PC-3 (cell line): Measurements from ENCODE around the gene PLEKHG3. TPM values are rescaled to one million over a fixed set of nuclear protein-coding genes. Genes with fewer than 3 reads are reported as not detected.
A peak's percentile ranks its signal among the peaks of the same experiment; 100 is the strongest.

ENCODE experiments used
- ATAC-seq: fragments of 200-7000 bp; cut with Tn5 transposase; 2 replicates; pipeline ENCODE4 v1.9.1; 2020; ENCODE audit warnings: mild to moderate bottlenecking, moderate library complexity
- BruUV-seq: library from RNA; stranded (reverse); fragments of 400-500 nt; replicated peaks from 2 replicates; lab custom pipeline; 2021; lab: Mats Ljungman, UMichigan
- CTCF ChIA-PET: fragments of 300-600 bp; sonication (Branson Sonifier 250); formaldehyde crosslinking; loops from one replicate; lab custom pipeline; 2022; ENCODE audit warnings: antibody characterized with exemption; lab: Charles Lee
- POLR2A ChIA-PET: fragments of 300-600 bp; sonication (Branson Sonifier 250); formaldehyde crosslinking; loops from one replicate; lab custom pipeline; 2022; ENCODE audit warnings: antibody characterized with exemption; ENCODE audit not compliant: unreplicated experiment; lab: Charles Lee
- DNase-seq: peaks from one replicate; pipeline ENCODE4 v3.0.0-alpha.2; 2015
- H2AFZ ChIP-seq: fragments of 300-600 bp; sonication (generic); 2 replicates; pipeline ENCODE4 v1.6.0; 2016; ENCODE audit warnings: antibody characterized with exemption, low read length
- H3F3A ChIP-seq: fragments of 300-600 bp; sonication (generic); one replicate; pipeline ENCODE4 v1.6.0; 2017; ENCODE audit warnings: antibody characterized with exemption, low read length, control low read depth, mild to moderate bottlenecking; ENCODE audit not compliant: unreplicated experiment
- H3K27ac ChIP-seq: fragments of 300-600 bp; sonication (generic); 2 replicates; pipeline ENCODE4 v1.5.1; 2016; ENCODE audit warnings: mild to moderate bottlenecking, low read length
- H3K27me3 ChIP-seq: fragments of 300-600 bp; sonication (generic); 2 replicates; pipeline ENCODE4 v1.6.1; 2016; ENCODE audit warnings: low read length, mixed read lengths
- H3K36me3 ChIP-seq: fragments of 300-600 bp; sonication (generic); 2 replicates; pipeline ENCODE4 v1.6.1; 2016; ENCODE audit warnings: low read depth, mixed run types, low read length, mixed read lengths
- H3K4me1 ChIP-seq: fragments of 300-600 bp; sonication (generic); 2 replicates; pipeline ENCODE4 v1.5.1; 2016; ENCODE audit warnings: low read length; ENCODE audit not compliant: insufficient read depth
- H3K4me2 ChIP-seq: fragments of 300-600 bp; sonication (generic); 2 replicates; pipeline ENCODE4 v1.6.0; 2016; ENCODE audit warnings: low read length
- H3K4me3 ChIP-seq: fragments of 300-600 bp; sonication (generic); 2 replicates; pipeline ENCODE4 v1.5.1; 2016; ENCODE audit warnings: mild to moderate bottlenecking, low read length, mixed read lengths
- H3K79me2 ChIP-seq: fragments of 300-600 bp; sonication (generic); 2 replicates; pipeline ENCODE4 v1.6.1; 2017; ENCODE audit warnings: low read length, mixed read lengths
- H3K9ac ChIP-seq: fragments of 300-600 bp; sonication (generic); 2 replicates; pipeline ENCODE4 v1.6.0; 2016; ENCODE audit warnings: mild to moderate bottlenecking, low read length
- H3K9me2 ChIP-seq: fragments of 300-600 bp; sonication (generic); replicated peaks from 2 replicates; pipeline ENCODE4 v1.6.1; 2016; ENCODE audit warnings: mixed run types, low read length, mixed read lengths
- H3K9me3 ChIP-seq: fragments of 300-600 bp; sonication (generic); 2 replicates; pipeline ENCODE4 v1.6.1; 2016; ENCODE audit warnings: low read length, mixed read lengths
- H4K20me1 ChIP-seq: fragments of 300-600 bp; sonication (generic); 2 replicates; pipeline ENCODE4 v1.6.1; 2016; ENCODE audit warnings: low read length, mixed read lengths
- CTCF ChIP-seq: fragments of 300-600 bp; sonication (generic); conservative IDR thresholded peaks from 2 replicates; pipeline ENCODE4 v1.5.1; 2017; ENCODE audit warnings: antibody characterized with exemption, low read depth, mild to moderate bottlenecking, low read length
- EZH2 ChIP-seq: fragments of 300-600 bp; sonication (generic); IDR thresholded peaks from one replicate; pipeline ENCODE4 v1.6.1; 2017; ENCODE audit warnings: antibody characterized with exemption, mild to moderate bottlenecking, low read length; ENCODE audit not compliant: unreplicated experiment
- EZH2phosphoT487 ChIP-seq: fragments of 300-600 bp; sonication (generic); IDR thresholded peaks from 2 replicates; pipeline ENCODE4 v1.6.1; 2018; ENCODE audit warnings: mild to moderate bottlenecking, antibody characterized with exemption, low read length, borderline replicate concordance
- intact Hi-C: fragments of 100-400 bp; cut with micrococcal nuclease; formaldehyde crosslinking; loops from 2 replicates; pipeline ENCODE4 v1.9.0; 2023
- total RNA-seq: library from RNA; depleted of rRNA; stranded (reverse); fragments of >200 nt; gene quantifications from 2 replicates; pipeline ENCODE4 v1.2.3, GENCODE V29; 2014

PLEKHG3 gene
- total RNA-seq, 1 experiment from 2014 or later: 49.6 TPM

- Histone ChIP-seq H4K20me1 (no peaks in the 10 kb centered on the region), H3K27ac (no peak overlapping the region), H3K4me3 (no peak overlapping the region), H2AFZ (no peak overlapping the region), H3K4me2 (no peak overlapping the region), H3K4me1 (peaks cover 21% of the 10 kb centered on the region), H3K9ac (no peak overlapping the region), H3K79me2 (no peaks in the 10 kb centered on the region), H3K9me2 (no peaks in the 10 kb centered on the region), H3K27me3 (no peaks in the 10 kb centered on the region), H3K9me3 (no peaks in the 10 kb centered on the region), H3F3A (no peaks in the 10 kb centered on the region), H3K36me3 (no peaks in the 10 kb centered on the region)
- ATAC-seq: peak; percentile 67
- intact Hi-C loops: no loop called here
- TF ChIP-seq CTCF (no peak), EZH2 (no peak), EZH2phosphoT487 (no peak)
- DNase-seq: peak; percentile 62
- ChIA-PET CTCF (interaction anchor here (0.7 kb wide), 1 partner anchor 10 kb away, joined by 3 read pairs; no protein-coding TSS in a partner anchor), POLR2A (no interaction called here)
- BruUV-seq: no TSS peak
These were observed 11.8 kb upstream of the PLEKHG3 start for GRCh38 chr14:64692189-64692985.

GRCh38 chr14:64692986-64693809, 11.0 kb upstream of the PLEKHG3 start:
- BruUV-seq: no TSS peak
- DNase-seq (no peak), ATAC-seq (no peak)
- Histone ChIP-seq H3K27me3 (no peaks in the 10 kb centered on the region), H3K79me2 (no peaks in the 10 kb centered on the region), H3K4me2 (no peak overlapping the region), H3K36me3 (no peaks in the 10 kb centered on the region), H3F3A (no peaks in the 10 kb centered on the region), H3K9me2 (no peaks in the 10 kb centered on the region), H3K9me3 (no peaks in the 10 kb centered on the region), H3K4me3 (no peak overlapping the region), H3K9ac (no peak overlapping the region), H4K20me1 (no peaks in the 10 kb centered on the region), H2AFZ (no peak overlapping the region), H3K4me1 (peaks cover 21% of the 10 kb centered on the region), H3K27ac (no peak overlapping the region)
- no peak for TF ChIP-seq EZH2
- no peak for TF ChIP-seq EZH2phosphoT487
- no peak for TF ChIP-seq CTCF
- CTCF ChIA-PET: interaction anchor here (0.7 kb wide), 1 partner anchor 11 kb away, joined by 3 read pairs; no protein-coding TSS in a partner anchor
- POLR2A ChIA-PET: no interaction called here
- intact Hi-C loops: no loop called here
